Retinal pigment epithelial cell (primary cell): Measurements from ENCODE around the gene CPTP.

Experiments
- DNase-seq: peaks from one replicate; pipeline ENCODE4 v3.0.0-alpha.2; 2010; ENCODE audit warnings: low read depth
- H3K4me3 ChIP-seq: 2 replicates; pipeline ENCODE4 v1.5.1; 2011; ENCODE audit warnings: mild to moderate bottlenecking, low read length, control low read depth, moderate library complexity
- TF ChIP-seq, protein P1 (sequence below): conservative IDR thresholded peaks from 2 replicates; pipeline ENCODE4 v1.5.1; 2011; ENCODE audit warnings: low read depth, low read length, control low read depth, inconsistent platforms

Gene CPTP

DNA sequence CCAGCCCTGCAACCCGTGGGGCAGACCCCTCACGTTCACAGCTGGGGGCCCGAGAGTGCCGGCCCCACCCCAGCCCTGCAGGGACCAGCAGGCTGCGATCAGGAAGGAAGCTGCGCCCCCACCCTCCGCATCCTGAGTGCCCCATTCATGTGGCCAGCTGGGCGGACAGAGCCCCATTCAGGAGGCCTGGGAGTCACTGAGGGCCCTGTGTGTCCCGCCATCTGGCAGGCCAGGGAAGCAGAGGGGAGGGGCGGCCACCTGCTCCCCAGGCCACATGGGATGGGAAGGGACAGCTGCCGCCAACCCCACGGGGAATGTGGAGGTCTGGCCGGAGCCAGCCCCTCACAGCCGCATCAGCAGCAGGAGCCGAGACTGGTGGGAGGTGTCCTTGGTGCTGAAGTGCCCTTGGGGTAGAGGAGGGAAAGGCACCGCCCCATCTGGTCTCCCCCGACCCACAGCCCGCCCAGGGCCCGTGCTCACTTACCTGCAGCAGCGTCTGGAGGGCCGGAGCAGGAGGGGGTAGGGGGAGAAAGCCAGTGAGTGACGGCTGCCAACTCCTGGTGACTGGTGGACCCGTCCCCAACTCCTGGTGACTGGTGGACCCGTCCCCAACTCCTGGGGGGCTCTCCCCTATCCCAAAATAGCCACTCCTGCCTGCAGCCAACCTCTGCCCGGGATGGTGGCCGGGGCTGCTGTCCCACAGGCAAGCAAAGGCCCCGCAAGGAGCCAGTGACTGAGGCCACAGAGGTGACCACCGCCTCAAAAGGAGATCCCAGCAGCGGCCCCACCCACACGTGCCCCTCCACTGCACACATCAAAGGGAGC, 25.5 kb upstream of the CPTP start:
- no peak overlapping the region for H3K4me3 ChIP-seq
- TF ChIP-seq, protein P1, sequence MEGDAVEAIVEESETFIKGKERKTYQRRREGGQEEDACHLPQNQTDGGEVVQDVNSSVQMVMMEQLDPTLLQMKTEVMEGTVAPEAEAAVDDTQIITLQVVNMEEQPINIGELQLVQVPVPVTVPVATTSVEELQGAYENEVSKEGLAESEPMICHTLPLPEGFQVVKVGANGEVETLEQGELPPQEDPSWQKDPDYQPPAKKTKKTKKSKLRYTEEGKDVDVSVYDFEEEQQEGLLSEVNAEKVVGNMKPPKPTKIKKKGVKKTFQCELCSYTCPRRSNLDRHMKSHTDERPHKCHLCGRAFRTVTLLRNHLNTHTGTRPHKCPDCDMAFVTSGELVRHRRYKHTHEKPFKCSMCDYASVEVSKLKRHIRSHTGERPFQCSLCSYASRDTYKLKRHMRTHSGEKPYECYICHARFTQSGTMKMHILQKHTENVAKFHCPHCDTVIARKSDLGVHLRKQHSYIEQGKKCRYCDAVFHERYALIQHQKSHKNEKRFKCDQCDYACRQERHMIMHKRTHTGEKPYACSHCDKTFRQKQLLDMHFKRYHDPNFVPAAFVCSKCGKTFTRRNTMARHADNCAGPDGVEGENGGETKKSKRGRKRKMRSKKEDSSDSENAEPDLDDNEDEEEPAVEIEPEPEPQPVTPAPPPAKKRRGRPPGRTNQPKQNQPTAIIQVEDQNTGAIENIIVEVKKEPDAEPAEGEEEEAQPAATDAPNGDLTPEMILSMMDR: no peak
- no peak for DNase-seq

DNA sequence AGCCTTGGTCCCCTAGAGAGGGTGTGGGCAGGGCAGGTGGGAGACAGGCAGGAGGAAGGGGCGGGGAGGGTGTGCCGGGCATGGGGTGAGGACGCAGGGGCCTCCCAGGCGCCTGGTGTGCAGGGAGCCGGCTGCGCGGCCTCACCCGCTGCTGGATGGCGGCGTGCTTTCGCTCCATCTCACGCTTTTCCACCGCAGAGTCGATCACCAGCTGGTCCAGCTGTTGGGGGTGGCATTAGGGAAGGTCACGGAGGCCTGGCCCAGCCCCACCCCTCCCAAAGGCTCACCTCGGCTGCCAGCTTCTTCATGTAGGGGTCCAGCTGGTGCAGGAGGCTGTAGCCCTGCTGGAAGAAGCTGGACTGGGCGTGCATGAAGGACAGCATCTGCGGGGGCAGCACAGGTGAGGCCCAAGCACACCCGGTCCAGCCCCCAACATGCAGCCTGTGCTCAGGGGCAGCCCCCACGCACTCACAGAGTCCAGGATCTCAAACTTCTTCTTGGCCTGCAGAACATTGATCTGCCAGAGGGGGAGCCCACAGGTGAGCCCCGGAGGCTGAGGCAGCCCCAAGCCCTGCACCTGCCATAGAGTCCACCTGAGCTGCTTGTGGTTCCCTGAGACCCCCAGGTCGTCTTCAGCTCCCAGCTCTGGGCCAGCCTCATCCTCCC, 24.8 kb upstream of the CPTP start:
- no peak for DNase-seq
- TF ChIP-seq, protein P1: peak; percentile 53

DNA sequence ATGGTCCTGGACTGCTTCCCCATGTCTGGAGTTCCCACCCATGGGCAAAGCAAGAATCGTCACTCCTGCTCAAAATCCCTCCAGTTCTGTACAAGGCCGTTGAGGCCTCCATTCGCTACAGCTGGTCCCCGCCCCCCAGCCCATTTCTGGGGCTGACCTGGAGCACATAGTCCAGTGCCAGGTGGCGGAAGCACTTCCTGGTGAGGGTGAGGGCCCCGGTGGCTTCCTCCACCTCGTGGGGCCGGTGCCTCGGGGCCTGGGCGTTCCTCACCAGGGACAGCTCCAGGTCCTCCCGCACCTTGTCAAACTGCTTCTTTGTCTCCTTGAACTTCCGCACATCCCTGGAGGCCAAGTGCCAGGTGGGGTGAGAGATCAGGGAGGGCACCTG, 24.3 kb upstream of the CPTP start:
- TF ChIP-seq, protein P1: no peak
- no peak overlapping the region for H3K4me3 ChIP-seq
- DNase-seq: no peak

More for the DNA sequence above, 24.8 kb upstream of the CPTP start:
- no peak overlapping the region for H3K4me3 ChIP-seq

DNA sequence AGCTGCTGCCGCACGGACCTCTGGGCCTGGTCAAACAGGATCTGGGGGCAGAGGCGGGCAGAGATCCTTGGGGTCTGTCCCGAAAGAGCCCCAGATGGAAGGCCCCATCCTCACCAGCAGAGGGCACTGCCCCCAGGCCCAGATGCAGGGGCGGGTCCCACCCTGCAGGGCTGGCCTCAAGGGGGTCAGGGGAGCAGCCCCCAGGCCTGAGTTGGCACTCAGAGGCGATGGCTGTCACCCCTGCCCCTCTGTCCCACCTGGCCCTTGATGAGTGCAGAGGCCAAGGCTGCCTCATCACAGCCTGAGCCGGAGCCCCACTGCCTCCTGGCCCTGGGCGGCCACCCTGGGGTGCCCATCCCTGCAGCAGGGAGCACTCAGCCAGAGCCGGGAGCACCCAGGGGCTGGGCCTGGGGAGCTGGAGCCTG, 22.6 kb upstream of the CPTP start:
- TF ChIP-seq, protein P1: peak; percentile 62
- no peak for DNase-seq
- H3K4me3 ChIP-seq: no peak overlapping the region

DNA sequence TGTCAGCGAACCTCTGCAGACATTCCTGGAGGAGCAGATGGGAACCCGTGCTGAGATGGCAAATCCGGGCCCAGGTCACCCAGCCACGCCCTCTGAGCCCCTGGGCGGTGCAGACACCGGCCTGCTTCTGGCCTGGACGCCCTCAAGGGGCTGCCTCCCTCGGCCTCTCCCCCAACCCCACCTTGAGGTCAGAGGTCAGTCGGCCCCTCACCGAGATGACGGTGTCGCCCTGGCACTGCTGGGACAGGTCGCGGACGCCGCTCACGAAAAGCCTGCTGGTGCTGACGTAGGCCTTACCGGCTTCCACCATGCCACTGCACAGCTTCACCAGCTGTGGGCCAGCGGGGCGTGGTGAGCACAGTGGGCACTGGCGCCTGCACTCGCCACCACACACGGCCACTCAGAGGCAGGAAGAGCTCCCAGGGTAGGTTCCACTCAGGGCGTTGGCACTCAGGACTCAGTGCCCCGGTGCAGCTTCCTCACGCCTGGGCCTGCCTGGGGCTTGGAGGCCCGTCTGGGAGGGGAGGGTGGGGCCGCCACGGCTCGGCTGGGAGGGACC, 21.6 kb upstream of the CPTP start:
- TF ChIP-seq, protein P1: no peak
- no peak for DNase-seq
- no peak overlapping the region for H3K4me3 ChIP-seq

DNA sequence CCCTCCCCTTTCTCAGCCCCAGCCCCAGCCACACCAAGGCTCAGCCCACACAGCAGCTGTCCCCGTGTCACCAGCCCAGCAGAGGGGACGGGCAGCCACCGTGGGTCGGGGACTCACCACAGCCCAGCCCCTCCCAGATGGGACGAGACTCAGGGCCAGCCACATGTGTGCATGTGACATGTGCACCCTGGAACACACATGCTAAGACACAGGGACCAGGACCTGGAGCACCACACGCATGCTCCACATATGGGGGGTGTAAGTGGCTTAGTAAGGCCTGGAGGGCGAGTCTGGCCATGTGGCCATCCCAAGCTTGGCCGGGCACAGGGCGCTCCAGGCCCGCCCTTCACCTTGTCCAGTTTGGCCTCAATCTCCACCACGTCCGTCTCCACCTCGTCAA, 20.9 kb upstream of the CPTP start:
- TF ChIP-seq, protein P1: no peak
- no peak overlapping the region for H3K4me3 ChIP-seq
- DNase-seq: no peak
